Midbrain (tissue), 1 donor: Measurements from ENCODE around the gene DYSF.
"Not testable (repeated sequence)": the region's sequence is repeated elsewhere in the genome, so short reads cannot be mapped to it uniquely, and the experiment has no call there.

Experiments used
- DNase-seq: peaks from one replicate; lab custom pipeline; 2025; lab: John Stamatoyannopoulos, UW

DYSF gene

DNA sequence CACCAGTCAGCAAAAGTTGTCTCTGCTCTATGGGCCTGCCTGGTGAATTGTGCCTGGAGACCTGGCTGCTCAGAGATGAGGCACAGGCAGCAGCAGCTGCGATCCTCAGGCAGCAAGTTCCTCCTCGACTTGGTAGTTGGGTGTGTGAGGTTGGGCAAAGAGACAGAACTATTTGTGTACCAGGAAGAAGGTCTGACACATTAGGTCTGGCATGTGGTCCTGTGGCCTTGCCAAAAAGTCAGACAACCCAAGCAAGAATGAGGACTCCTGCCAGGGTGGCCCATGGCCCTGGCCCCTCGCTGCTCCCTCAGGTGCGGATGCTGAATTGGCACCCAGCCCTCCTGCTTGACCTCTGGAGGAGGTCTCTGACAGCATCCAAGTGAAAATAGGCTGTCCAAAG, 192.7 kb downstream of the DYSF start:
- peak; percentile 15 for DNase-seq

DNA sequence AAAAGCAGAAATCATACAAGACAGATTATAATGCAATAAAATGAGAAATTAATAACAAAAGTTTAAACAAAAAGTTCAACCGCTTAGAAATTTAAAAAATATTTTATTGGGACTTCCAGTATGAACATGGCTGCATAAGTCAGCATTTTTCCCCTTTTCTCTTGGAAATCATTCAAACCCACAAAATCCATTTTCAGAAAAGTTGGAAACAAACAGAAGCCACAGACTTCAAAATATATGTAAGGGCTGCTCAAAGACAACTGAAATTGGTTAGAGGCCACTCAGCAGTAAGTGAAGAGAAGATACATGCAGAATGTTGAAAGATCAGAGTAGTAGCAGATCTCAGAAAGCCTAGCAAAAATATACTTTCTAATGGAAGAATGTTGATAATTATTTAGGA, 194.0 kb downstream of the DYSF start:
- DNase-seq: no peak

- DNase-seq: no peak
These were observed 202.1 kb downstream of the DYSF start for GRCh38 chr2:71655498-71655897.

- DNase-seq: not testable (repeated sequence)
These were observed 204.9 kb downstream of the DYSF start for GRCh38 chr2:71658256-71658655.

DNA sequence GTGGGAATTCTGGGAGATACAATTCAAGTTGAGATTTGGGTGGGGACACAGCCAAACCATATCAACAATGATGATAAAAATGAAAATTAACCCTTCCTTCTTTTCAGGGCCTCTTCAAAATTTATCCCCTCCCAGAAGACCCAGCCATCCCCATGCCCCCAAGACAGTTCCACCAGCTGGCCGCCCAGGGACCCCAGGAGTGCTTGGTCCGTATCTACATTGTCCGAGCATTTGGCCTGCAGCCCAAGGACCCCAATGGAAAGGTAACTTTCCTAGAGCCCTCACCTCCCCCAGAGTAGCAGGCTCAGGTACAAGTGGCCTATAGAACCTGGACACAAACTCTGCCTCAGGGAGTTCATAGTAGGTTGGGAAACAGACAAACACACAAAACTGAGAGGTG, 205.4 kb downstream of the DYSF start:
- DNase-seq: no peak

DNA sequence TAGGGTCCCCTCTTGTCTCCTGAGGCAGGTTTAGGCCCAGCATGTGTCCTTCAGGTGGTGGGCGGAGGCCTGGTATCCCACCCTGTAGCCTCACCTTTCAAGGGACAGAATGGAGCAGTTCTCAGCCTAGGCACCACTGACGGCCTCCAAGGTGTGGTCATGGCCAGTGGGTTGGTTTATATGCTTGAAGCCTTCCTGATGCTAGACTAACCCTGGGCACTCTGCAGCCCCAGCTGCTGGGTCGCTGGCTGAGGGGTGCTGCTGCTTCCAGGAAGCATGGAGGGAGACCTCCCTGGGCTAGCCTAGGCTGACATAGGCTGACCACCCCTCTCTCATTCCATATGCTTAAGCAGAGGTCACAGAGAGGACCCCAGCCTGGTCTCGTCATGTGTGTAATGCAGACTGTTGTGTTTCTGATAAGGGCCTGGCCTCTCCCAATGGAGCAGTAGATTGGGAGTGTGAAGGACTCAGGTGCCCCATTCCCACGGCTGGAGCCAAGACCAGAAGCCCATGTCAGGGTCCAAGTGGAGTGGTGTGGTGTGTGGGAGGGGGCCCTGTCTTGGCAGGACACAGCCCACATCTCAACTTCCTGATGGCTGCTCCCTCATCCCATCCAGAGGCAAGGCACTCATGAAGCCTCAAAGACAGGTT, 206.6 kb downstream of the DYSF start:
- no peak for DNase-seq

DNA sequence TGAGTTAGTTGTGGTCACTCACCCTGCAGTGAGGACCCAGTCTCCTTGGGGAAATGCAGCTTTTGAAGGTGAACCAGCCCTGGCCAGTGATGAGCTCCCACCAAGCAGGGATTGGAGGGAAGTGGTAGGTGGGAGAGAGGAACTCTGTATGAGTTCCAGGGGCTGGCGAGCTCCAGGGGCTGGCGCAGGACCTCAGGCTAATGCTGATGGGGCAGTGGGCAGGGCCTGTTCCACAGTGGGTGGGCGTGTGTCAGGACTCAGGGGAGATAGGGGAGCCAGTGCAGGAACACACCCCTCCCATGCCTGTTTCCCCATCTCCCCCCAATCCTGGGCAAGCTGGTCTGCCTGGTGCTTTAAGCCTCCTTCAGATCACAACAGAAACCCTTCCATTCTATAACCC, 208.4 kb downstream of the DYSF start:
- no peak for DNase-seq

- no peak for DNase-seq
These were observed 209.5 kb downstream of the DYSF start for GRCh38 chr2:71662665-71663394.

DNA sequence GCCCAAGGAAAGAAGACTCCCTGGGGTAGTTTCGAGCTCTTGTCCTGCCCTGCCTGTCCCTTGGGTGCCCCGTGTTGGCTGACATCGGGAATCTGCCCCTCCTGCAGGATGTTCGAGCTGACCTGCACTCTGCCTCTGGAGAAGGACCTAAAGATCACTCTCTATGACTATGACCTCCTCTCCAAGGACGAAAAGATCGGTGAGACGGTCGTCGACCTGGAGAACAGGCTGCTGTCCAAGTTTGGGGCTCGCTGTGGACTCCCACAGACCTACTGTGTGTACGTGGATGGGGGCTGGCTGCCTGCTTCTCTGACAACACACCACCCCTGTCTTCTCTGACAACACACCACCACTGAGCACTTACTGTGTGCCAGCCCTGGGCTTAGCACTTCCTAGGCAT, 210.8 kb downstream of the DYSF start:
- no peak for DNase-seq

- no peak for DNase-seq
These were observed 212.1 kb downstream of the DYSF start for GRCh38 chr2:71665168-71666093.

DNA sequence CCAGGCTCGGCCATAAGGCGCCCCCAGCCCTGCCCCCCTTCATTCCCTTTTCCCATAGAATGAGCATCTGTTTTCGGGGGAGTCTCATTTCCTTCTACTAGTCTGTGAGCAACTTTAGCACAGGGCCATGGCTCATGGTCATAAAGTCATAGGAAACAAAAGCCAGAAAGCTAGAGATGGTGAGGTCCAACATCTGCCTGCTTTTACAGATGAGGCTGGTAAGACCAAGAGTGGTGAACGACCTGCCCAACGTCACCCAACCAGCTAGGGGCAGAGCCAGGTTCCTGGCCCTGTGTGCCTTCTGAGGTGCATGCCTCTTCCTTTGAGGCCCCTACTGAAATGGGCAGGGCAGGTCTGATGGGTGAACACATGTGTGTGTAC, 212.7 kb downstream of the DYSF start:
- no peak for DNase-seq

GRCh38 chr2:71667256-71668182, 214.2 kb downstream of the DYSF start:
- DNase-seq: no peak

DNA sequence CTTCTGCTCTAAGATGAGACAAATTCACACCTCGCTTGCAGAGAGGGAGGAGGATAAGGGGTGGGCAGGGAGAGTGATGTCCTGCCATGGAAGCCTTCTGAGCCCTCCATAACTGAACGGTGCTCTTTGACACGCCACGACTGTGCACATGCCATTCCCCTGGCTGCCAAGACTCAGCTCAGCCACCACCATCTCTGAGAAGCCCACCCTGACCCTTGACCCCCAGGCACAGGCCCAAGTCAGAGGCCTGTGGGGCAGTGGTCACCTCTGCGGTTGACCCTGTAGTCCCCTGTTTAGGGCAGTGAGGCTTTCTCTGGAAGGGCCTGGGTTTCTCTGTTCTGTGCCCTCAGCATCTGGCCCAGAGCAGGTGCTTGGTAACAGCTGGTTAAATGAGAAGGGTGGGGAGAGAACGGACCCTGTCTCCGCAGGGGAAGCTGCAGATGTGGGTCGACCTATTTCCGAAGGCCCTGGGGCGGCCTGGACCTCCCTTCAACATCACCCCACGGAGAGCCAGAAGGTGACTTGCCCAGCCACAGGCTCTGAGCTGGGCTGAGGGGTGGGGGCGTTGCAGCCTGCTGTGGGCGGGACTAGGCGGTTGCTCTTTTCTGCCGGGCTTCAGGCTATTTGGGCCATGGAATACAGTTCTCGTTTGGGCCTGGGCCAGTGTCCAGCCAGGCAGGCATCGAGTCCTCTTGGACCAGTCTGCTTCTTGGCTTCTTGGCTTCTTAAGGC, 215.1 kb downstream of the DYSF start:
- DNase-seq: no peak

- DNase-seq: no peak
These were observed 215.7 kb downstream of the DYSF start for GRCh38 chr2:71669058-71669456.

- DNase-seq: no peak
These were observed 216.5 kb downstream of the DYSF start for GRCh38 chr2:71669628-71670429.

- DNase-seq: no peak
These were observed 217.1 kb downstream of the DYSF start for GRCh38 chr2:71670430-71670795.

DNA sequence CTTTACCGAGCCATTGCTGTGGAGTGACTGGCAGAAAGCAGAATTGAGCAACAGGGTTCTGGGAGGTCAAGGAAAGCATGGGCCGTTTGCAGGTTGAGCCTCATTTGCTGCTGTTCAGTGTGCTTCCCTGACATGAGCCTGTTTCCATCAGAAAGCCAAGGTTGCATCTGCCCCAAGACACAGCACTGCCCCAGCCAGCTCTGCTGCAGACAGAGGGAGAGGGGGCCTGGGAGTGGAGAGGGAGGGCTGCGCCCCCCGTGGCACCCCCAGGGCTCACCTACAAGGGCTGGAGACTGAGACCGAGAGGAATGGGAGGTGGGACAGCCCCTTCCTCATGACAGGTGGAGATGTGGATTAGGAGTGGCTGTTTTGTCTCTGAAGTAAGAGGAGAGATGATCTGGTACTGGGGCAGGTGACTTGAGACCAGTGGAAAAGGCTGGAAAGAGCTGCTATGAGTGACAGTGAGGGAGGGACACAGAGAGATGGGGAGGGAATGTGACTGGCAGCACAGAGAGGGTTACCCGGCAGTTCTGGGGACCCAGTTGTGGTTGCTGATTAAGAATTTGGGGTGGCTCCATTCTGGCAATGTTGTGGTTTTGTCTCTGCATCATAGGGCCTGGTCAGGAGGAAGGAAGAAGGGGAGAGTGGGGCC, 218.0 kb downstream of the DYSF start:
- DNase-seq: no peak

GRCh38 chr2:71671895-71672825, 218.8 kb downstream of the DYSF start:
- DNase-seq: no peak
